ENCODE data around the gene FLAD1.
A peak's percentile ranks its signal among the peaks of the same experiment; 100 is the strongest.
"Not testable (repeated sequence)": the region's sequence is repeated elsewhere in the genome, so short reads cannot be mapped to it uniquely, and the experiment has no call there.

FLAD1 gene

DNA sequence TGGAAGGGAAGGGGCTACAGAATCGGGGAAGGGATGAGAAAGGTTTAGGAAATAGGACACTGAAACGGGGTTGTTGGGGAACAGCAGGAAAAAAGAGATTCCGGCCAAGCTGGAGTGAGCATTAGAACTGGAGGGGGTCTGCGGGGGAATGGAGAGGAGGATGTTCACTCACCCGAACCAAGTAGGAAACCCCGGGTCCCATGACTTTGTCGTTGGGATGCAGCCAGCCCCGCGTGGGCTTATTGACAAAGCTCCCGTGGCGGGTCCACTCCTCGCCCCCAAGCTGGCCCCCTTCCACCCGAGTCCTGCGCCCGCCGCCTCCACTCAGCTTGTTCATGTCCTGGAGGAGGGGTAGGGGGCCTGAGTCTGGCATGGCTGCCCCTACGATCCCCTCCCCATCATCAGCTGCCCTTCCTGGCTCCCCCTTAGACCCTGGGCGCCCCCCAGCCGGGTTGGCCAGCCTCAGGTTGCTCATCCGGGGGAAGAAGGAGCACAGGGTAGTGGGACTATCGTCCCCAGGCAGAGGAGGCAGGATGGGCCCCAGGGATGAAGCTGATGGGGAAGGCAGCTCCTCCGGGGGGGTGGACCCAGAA lies 13.2 kb upstream of the FLAD1 start:
- no peak for DNase-seq

- peak; percentile 36 to 41 for DNase-seq
These were observed 12.4 kb upstream of the FLAD1 start, which contains the start of gene SHC1 for GRCh38 chr1:154970631-154971340. Gene SHC1, minus strand, starts transcription at chr1:154970747. Its CDS starts 221 bp downstream, at chr1:154970526.

- no peak for DNase-seq
These were observed 11.7 kb upstream of the FLAD1 start for GRCh38 chr1:154971341-154971998.

GRCh38 chr1:154972213-154972516 lies 11.0 kb upstream of the FLAD1 start:
- DNase-seq = no peak

DNA sequence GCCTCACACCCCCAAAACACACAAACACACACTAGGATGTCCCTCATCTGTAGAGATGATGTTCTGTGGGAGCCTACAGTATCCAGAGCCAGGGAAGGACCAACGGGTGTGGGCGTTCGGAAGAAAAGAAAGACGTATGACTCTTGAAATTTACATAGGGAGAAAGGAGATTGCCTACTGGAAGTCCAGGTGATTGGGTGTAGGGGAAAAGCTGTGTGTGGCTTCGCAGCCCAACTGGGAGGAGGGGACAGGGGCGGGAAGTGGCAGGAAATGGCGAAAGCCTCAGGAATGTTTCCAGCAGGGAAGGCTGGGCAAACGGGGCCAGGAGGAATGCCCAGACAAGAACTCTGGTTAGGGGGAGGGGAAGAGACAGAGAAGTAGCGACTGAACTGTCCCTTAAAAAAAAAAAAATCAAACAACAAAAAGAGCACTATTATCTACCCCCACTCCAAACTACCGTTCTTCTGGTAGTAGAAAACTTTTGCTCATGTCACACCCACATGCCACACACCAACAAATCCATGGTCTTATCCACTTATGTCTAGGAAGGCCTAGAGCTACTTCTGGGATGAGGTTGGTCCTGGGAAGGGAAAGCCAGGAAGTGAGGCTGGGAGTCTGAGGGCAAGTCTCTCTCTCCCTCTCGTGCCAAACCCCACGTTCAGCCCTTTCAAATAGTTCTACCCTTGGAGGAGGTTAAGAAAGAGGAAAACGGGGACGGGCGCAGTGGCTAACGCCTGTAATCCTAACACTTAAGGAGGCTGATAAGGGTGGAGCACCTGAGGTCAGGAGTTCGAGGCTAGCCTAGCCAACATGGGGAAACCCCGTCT lies 10.4 kb upstream of the FLAD1 start:
- DNase-seq = no peak

- DNase-seq = peak; percentile 87 to 88
These were observed 9.6 kb upstream of the FLAD1 start for GRCh38 chr1:154973344-154974101.

GRCh38 chr1:154974102-154974807 lies 8.9 kb upstream of the FLAD1 start, which contains the start of gene CKS1B:
Gene CKS1B, plus strand, starts transcription at chr1:154974681. Its CDS starts 65 bp downstream, at chr1:154974746.
- peak; percentile 88 to 96 for DNase-seq

GRCh38 chr1:154974808-154975408 lies 8.2 kb upstream of the FLAD1 start:
- DNase-seq = peak; percentile 90 to 93

DNA sequence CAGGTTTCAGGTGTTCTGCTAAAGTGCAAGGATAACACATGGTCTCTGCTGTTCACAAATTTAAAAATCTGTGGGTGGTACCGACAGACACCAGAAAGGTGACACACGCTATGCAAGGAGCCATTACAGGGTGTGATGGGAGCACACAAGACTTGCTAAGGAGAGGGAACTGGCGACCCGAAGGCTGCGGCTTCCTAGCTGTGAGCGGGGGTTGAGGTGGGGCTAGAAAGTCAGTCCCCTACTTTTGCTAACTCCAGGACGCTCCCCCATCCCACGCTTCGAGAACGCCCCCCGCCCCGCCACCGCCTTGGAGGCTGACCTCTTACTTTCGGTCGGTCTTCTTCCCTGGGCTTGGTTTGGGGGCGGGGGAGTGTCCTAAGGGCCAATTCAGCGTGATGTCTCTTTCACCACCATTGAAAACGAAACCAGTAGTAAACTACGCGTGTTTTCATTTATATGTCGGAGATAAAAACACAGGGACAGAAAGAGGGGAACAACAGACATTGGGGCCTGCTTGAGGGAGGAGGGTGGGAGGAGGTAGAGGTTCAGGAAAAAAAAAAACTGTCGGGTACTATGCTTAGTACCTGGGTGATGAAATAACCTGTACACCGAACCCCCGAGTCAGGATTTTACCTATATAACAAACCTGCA lies 7.6 kb upstream of the FLAD1 start:
- DNase-seq = peak; percentile 49 to 50

GRCh38 chr1:154977762-154978161 lies 5.4 kb upstream of the FLAD1 start:
- not testable (repeated sequence) for DNase-seq

DNA sequence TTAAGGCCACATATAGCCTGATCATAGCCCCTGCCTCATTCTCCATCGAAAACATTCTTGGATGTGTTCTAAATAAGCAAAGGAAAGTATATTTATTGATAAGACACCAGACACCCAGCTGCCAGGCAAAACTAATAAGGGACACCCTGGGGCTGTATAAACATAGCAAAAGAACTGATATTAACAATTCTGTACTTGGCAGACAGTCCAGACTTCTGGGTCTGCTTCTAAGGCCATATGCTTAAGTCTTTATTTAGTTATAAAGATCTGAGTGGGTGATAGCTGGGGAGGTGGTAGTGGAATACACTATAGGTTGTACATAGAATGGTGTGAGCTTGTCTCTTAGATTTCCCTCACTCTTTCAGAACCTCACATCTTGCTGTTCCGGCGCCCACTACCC lies 4.8 kb upstream of the FLAD1 start:
- DNase-seq = no peak

DNA sequence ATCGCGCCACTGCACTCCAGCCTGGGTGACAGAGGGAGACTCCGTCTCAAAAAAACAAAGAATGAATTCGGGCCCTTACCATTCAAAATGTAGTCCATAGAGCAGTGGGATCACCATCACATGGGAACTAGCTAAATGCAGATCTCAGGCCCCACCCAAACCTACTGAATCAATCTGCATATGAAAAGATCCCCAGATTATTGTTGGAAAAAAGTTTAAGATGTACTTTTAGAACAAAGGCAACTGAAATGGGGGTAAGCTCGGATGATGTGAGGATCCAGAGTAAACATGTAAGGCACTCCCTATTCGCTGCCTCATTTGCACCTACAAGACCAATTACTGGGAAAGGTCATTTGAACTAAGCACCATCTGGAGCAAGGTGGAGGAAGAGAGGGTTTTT lies 803 bp upstream of the FLAD1 start:
- no peak for DNase-seq

DNA sequence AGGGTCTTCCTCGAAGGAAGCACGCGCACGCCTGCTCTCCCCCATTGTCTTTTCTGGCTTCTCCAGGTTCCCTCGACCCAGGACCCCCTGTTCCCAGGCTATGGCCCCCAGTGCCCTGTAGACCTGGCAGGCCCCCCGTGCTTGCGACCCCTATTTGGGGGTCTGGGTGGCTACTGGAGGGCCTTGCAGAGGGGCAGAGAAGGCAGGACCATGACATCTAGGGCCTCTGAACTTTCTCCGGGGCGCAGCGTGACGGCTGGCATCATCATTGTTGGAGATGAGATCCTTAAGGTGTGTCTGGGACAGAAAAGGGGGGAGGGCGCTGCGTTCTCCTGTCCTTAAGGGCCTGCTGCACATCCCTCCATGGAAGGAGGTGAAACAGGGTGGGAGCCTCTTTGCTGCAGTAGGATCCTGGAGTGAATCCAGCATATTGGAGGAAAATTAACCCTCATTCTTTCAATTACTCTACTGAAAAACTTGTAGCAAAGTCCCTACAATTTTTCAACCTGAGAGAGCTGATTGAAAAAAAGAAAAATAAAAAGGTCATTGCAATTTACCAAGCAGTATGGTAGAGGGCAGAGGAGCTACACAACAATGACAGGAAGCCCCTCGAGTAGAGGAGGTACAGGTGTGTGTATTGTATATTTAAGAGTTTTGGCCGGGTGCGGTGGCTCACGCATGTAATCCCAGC lies 777 bp downstream of the FLAD1 start:
- DNase-seq = no peak

- not testable (repeated sequence) for DNase-seq
These were observed 3.6 kb downstream of the FLAD1 start for GRCh38 chr1:154986736-154987135.

GRCh38 chr1:154987326-154987725 lies 4.2 kb downstream of the FLAD1 start:
- no peak for DNase-seq

- no peak for DNase-seq
These were observed 5.2 kb downstream of the FLAD1 start for GRCh38 chr1:154988058-154988954.

DNA sequence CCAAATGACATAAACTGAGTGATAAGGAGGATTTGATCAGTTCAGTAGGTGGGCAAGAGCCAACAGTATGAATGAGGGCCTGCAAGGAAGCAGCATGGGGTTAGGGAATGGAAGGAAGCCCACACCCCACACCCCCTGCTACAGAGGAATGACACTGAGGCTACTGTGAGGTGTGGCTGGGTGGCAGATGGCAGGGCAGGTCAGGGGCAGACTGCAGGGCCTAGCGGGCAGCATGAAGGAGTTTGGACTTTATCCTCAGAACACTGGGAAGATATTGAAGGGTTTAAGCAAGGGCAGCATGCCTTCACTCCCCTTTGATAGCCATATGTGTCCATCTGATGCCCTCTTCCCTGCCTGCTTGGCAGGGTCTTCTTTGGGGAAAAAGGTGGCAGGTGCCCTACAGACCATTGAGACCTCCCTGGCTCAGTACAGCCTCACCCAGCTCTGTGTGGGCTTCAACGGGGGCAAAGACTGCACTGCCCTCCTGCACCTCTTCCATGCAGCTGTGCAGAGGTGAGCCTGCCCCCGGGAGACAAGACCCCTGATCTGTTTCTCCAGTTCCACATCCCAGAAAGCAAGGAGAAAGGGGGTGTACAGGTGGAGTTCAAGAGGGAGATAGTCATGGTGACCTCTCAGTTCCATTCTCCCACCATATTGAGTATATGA lies 6.2 kb downstream of the FLAD1 start:
- DNase-seq = no peak

- no peak for DNase-seq
These were observed 7.1 kb downstream of the FLAD1 start for GRCh38 chr1:154990276-154990675.
